HepG2 (cell line): ENCODE data around the gene ACAP1. TPM values are rescaled to one million over a fixed set of nuclear protein-coding genes. Genes with fewer than 3 reads are reported as not detected.
A peak's percentile ranks its signal among the peaks of the same experiment; 100 is the strongest.

Source experiments
- ATAD3A ChIP-seq: sonication (generic); formaldehyde crosslinking; IDR thresholded peaks from 2 replicates; pipeline ENCODE4 v1.4.0; 2020; ENCODE audit warnings: missing genetic modification reagents
- BCLAF1 ChIP-seq: fragments of 450-650 bp; IDR thresholded peaks from 2 replicates; pipeline ENCODE4 v1.6.1; 2017; ENCODE audit warnings: mild to moderate bottlenecking
- MBD4 ChIP-seq: IDR thresholded peaks from 2 replicates; pipeline ENCODE4 v1.6.1; 2012; ENCODE audit warnings: low read length, inconsistent platforms, borderline replicate concordance
- SETDB1 ChIP-seq: sonication (generic); formaldehyde crosslinking; IDR thresholded peaks from 2 replicates; pipeline ENCODE4 v1.5.1; 2020; ENCODE audit warnings: missing genetic modification reagents, mild to moderate bottlenecking, borderline replicate concordance
- TEAD2 ChIP-seq: sonication (generic); formaldehyde crosslinking; IDR thresholded peaks from 2 replicates; pipeline ENCODE4 v1.9.0; 2021; ENCODE audit warnings: missing genetic modification reagents
- TOE1 ChIP-seq: sonication (generic); formaldehyde crosslinking; IDR thresholded peaks from 2 replicates; pipeline ENCODE4 v1.4.0; 2020; ENCODE audit warnings: mild to moderate bottlenecking, missing genetic modification reagents
- UBTF ChIP-seq: sonication (generic); formaldehyde crosslinking; IDR thresholded peaks from 2 replicates; pipeline ENCODE4 v1.4.0; 2020; ENCODE audit warnings: mild to moderate bottlenecking, missing genetic modification reagents
- ZMAT3 ChIP-seq: sonication (generic); formaldehyde crosslinking; conservative IDR thresholded peaks from 2 replicates; pipeline ENCODE4 v1.7.0; 2021; ENCODE audit warnings: missing genetic modification reagents
- ZNF264 ChIP-seq: sonication (generic); formaldehyde crosslinking; IDR thresholded peaks from 2 replicates; pipeline ENCODE4 v1.4.0; 2020; ENCODE audit warnings: missing genetic modification reagents
- ZNF430 ChIP-seq: sonication (generic); formaldehyde crosslinking; IDR thresholded peaks from 2 replicates; pipeline ENCODE4 v1.9.0; 2021; ENCODE audit warnings: mild to moderate bottlenecking, missing genetic modification reagents
- ZNF496 ChIP-seq: sonication (generic); formaldehyde crosslinking; IDR thresholded peaks from 2 replicates; pipeline ENCODE4 v1.8.1; 2023; ENCODE audit warnings: mild to moderate bottlenecking, moderate library complexity, missing genetic modification reagents; ENCODE audit not compliant: insufficient replicate concordance
- polyA plus RNA-seq, 8 experiments: library from polyadenylated mRNA; depleted of rRNA in 3 of 8; stranded (reverse) in 7 of 8; unstranded in 1 of 8; fragments of >200 nt; fragmentation: Illumina TruSeq in 4 of 8; extraction: Trizol in 4 of 8; gene quantifications; 2 replicates each; pipeline versions ENCODE4 v1.2.1 to v1.2.3, GENCODE V29; 2011 to 2016; ENCODE audit warnings: low read depth in 4 of 8, missing spikeins in 1 of 8, mixed read lengths in 1 of 8; ENCODE audit not compliant: insufficient read depth in 1 of 8
- total RNA-seq, 5 experiments: library from RNA; depleted of rRNA; stranded (reverse); fragments of >200 nt; fragmentation: Illumina TruSeq; extraction: Trizol; gene quantifications; 2 replicates each; pipeline ENCODE4 v1.2.3, GENCODE V29; 2016; ENCODE audit warnings: low read depth in 1 of 5
- TF ChIP-seq, protein P1 (sequence below): sonication (generic); formaldehyde crosslinking; conservative IDR thresholded peaks from 2 replicates; pipeline ENCODE4 v1.4.0; 2020; ENCODE audit warnings: mild to moderate bottlenecking, missing genetic modification reagents, moderate library complexity
- TF ChIP-seq, protein P2 (sequence below): sonication (generic); formaldehyde crosslinking; IDR thresholded peaks from 2 replicates; pipeline ENCODE4 v1.4.0; 2020; ENCODE audit warnings: missing genetic modification reagents, borderline replicate concordance

Gene ACAP1
- total and polyA plus RNA-seq, 2 of the 13 experiments (the other 11 are each of a cell fraction or from before 2014, with no cell fraction given): 1.3 to 2.5 TPM

DNA sequence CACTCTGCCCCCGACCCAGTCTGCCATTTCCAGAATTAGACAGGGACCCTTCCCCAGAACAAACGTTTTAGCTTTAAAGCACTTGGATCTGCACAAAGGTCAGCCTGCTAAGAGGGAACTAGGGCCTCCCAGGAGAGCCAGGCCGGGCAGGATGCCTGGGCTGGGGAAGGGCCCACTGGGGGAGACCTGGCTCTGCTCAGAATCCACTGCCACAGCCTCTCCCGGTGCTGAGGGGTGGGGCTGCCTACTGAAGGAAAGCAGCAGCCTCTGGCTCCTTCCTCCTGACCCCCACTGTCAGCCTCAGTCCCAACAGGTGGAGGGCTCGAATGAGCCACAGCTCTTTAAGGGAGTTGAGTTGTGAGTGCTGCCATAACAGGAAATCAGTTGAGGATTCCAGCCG lies 43.6 kb upstream of the ACAP1 start (continued):
- TF ChIP-seq, protein P1, sequence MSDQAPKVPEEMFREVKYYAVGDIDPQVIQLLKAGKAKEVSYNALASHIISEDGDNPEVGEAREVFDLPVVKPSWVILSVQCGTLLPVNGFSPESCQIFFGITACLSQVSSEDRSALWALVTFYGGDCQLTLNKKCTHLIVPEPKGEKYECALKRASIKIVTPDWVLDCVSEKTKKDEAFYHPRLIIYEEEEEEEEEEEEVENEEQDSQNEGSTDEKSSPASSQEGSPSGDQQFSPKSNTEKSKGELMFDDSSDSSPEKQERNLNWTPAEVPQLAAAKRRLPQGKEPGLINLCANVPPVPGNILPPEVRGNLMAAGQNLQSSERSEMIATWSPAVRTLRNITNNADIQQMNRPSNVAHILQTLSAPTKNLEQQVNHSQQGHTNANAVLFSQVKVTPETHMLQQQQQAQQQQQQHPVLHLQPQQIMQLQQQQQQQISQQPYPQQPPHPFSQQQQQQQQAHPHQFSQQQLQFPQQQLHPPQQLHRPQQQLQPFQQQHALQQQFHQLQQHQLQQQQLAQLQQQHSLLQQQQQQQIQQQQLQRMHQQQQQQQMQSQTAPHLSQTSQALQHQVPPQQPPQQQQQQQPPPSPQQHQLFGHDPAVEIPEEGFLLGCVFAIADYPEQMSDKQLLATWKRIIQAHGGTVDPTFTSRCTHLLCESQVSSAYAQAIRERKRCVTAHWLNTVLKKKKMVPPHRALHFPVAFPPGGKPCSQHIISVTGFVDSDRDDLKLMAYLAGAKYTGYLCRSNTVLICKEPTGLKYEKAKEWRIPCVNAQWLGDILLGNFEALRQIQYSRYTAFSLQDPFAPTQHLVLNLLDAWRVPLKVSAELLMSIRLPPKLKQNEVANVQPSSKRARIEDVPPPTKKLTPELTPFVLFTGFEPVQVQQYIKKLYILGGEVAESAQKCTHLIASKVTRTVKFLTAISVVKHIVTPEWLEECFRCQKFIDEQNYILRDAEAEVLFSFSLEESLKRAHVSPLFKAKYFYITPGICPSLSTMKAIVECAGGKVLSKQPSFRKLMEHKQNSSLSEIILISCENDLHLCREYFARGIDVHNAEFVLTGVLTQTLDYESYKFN: peak; percentile 54; the same call in 1 of the 2 replicates
- TF ChIP-seq ZNF496 (CRISPR knock-in tag) (no peak), ZNF430 (CRISPR knock-in tag) (no peak), UBTF (CRISPR knock-in tag) (peak; percentile 36; the same call in 1 of the 2 replicates), TOE1 (CRISPR knock-in tag) (no peak), MBD4 (no peak), ATAD3A (CRISPR knock-in tag) (no peak), BCLAF1 (no peak), SETDB1 (CRISPR knock-in tag) (no peak), ZNF264 (no peak), TEAD2 (no peak), ZMAT3 (CRISPR knock-in tag) (no peak)
- TF ChIP-seq, protein P2, sequence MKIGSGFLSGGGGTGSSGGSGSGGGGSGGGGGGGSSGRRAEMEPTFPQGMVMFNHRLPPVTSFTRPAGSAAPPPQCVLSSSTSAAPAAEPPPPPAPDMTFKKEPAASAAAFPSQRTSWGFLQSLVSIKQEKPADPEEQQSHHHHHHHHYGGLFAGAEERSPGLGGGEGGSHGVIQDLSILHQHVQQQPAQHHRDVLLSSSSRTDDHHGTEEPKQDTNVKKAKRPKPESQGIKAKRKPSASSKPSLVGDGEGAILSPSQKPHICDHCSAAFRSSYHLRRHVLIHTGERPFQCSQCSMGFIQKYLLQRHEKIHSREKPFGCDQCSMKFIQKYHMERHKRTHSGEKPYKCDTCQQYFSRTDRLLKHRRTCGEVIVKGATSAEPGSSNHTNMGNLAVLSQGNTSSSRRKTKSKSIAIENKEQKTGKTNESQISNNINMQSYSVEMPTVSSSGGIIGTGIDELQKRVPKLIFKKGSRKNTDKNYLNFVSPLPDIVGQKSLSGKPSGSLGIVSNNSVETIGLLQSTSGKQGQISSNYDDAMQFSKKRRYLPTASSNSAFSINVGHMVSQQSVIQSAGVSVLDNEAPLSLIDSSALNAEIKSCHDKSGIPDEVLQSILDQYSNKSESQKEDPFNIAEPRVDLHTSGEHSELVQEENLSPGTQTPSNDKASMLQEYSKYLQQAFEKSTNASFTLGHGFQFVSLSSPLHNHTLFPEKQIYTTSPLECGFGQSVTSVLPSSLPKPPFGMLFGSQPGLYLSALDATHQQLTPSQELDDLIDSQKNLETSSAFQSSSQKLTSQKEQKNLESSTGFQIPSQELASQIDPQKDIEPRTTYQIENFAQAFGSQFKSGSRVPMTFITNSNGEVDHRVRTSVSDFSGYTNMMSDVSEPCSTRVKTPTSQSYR (CRISPR knock-in tag): peak; percentile 17; the same call in 1 of the 2 replicates
